Ovary (tissue), 9 donors: Measurements from ENCODE around the gene ZKSCAN5. TPM values are rescaled to one million over a fixed set of nuclear protein-coding genes. Genes with fewer than 3 reads are reported as not detected.

ENCODE experiments used
- DNase-seq, 5 donors: peaks; one replicate each; pipeline ENCODE4 v3.0.0-alpha.2; 2019 to 2020
- H3K27ac ChIP-seq, 2 donors: fragments of 200-600 bp; one replicate each; pipeline versions ENCODE4 v1.5.1 to v1.8.0; 2019 to 2022
- H3K27me3 ChIP-seq: fragments of 200-600 bp; one replicate; pipeline ENCODE4 v1.8.0; 2022
- H3K36me3 ChIP-seq: fragments of 200-600 bp; sonication (generic); one replicate; pipeline ENCODE4 v1.5.1; 2019
- H3K4me1 ChIP-seq: one replicate; pipeline ENCODE4 v1.8.1; 2013; ENCODE audit warnings: mild to moderate bottlenecking, moderate library complexity; ENCODE audit not compliant: insufficient read depth
- H3K4me3 ChIP-seq: fragments of 200-600 bp; sonication (generic); one replicate; pipeline ENCODE4 v1.5.1; 2017
- H3K9me3 ChIP-seq, 2 donors: fragments of 200-600 bp in 1 of 2; sonication (generic) in 1 of 2; one replicate each; pipeline versions ENCODE4 v1.5.1 to v1.8.1; 2013 to 2019; ENCODE audit warnings: mild to moderate bottlenecking in 1 of 2, moderate library complexity in 1 of 2
- EP300 ChIP-seq: sonication (generic); formaldehyde crosslinking; IDR thresholded peaks from one replicate; pipeline ENCODE4 v1.6.1; 2017; ENCODE audit warnings: antibody characterized with exemption
- POLR2A ChIP-seq: fragments of 450-650 bp; IDR thresholded peaks from one replicate; pipeline ENCODE4 v1.6.1; 2017; ENCODE audit warnings: antibody characterized with exemption, mild to moderate bottlenecking, moderate library complexity
- WGBS, 3 donors: extraction: QIAGEN DNeasy Blood & Tissue Kit in 1 of 3; methylation state at CpG; one replicate each; pipeline versions ENCODE4 v1.1.5 to v1.1.7; 2013 to 2017; 5-methylcytosine and 5-hydroxymethylcytosine counted together
- intact Hi-C, 4 donors: fragments of 100-400 bp; cut with DNase I; formaldehyde crosslinking; loops; one replicate each; pipeline versions ENCODE4 v1.11.0 to v1.15.1; 2022 to 2023
- polyA plus RNA-seq, 2 donors: library from polyadenylated mRNA; stranded (reverse); fragments of 200-250 nt in 1 of 2; fragments of 350-450 nt in 1 of 2; fragmentation: Illumina TruSeq in 1 of 2; extraction: RNeasy Lipid Tissue Mini Kit (QIAGEN cat#74804) in 1 of 2; gene quantifications; one replicate each; pipeline ENCODE4 v1.2.3, GENCODE V29; 2013 to 2014
- total RNA-seq, 7 donors: library from RNA; depleted of rRNA in 2 of 7; stranded (reverse); fragments of >200 nt in 2 of 7; fragmentation: NEBNext Ultra II Directional in 3 of 7; extraction: Animal tissue kit (Norgen Biotek cat#: 25700) in 3 of 7; gene quantifications; one replicate each; pipeline versions ENCODE4 v1.1.0 to v1.2.4, GENCODE V29; 2016 to 2023
- TF ChIP-seq, protein P1 (sequence below), 3 donors: fragments of 450-650 bp in 2 of 3; fragments of 200-600 bp in 1 of 3; IDR thresholded peaks; one replicate each; pipeline versions ENCODE4 v1.5.1 to v1.8.0; 2016 to 2022; ENCODE audit warnings: antibody characterized with exemption in 3 of 3, mild to moderate bottlenecking in 1 of 3
- donor health status: DM: no; HTN: no; CAD: no; lungs with moderate emphysema.
- donor health status: DM: no; HTN: no; CAD: no.
- donor health status: Bipolar disorder and iron deficiency.
- donor health status: DM: yes; HTN: yes; CAD: no.
- donor health status: DM: no; HTN: no; CAD: no.
- donor health status: DM: yes; HTN: yes; CAD: no.

ZKSCAN5 gene
- total and polyA plus RNA-seq, 9 donors: 5.2 to 12.1 (median 8.6) TPM

DNA sequence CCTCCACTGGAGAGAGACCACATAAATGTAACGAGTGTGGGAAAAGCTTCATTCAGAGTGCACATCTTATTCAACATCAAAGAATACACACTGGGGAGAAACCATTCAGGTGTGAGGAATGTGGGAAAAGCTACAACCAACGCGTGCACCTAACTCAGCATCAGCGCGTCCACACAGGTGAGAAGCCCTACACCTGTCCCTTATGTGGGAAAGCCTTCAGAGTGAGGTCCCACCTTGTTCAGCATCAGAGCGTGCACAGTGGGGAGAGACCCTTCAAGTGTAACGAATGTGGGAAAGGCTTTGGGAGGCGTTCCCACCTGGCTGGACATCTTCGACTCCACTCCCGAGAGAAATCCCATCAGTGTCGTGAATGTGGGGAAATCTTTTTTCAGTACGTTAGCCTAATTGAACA, 26.9 kb downstream of the ZKSCAN5 start:
- 98 to 99% (median 99%) methylated on average over 12 of the region's 12 CpGs for WGBS, 3 donors
- Histone ChIP-seq H3K27me3 (no peaks in the 10 kb centered on the region), H3K4me1 (no peaks in the 10 kb centered on the region), H3K4me3 (no peak overlapping the region), H3K27ac (no peak overlapping the region), H3K36me3 (no peaks in the 10 kb centered on the region), H3K9me3 (peaks cover 0 to 43% of the 10 kb centered on the region in 2 donors)
- peak in 1 of 5 donors; percentile 11 for DNase-seq
- intact Hi-C loops: no loop called here
- TF ChIP-seq, protein P1, sequence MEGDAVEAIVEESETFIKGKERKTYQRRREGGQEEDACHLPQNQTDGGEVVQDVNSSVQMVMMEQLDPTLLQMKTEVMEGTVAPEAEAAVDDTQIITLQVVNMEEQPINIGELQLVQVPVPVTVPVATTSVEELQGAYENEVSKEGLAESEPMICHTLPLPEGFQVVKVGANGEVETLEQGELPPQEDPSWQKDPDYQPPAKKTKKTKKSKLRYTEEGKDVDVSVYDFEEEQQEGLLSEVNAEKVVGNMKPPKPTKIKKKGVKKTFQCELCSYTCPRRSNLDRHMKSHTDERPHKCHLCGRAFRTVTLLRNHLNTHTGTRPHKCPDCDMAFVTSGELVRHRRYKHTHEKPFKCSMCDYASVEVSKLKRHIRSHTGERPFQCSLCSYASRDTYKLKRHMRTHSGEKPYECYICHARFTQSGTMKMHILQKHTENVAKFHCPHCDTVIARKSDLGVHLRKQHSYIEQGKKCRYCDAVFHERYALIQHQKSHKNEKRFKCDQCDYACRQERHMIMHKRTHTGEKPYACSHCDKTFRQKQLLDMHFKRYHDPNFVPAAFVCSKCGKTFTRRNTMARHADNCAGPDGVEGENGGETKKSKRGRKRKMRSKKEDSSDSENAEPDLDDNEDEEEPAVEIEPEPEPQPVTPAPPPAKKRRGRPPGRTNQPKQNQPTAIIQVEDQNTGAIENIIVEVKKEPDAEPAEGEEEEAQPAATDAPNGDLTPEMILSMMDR (IDR thresholded peaks at IDR 0.05): no peak
- TF ChIP-seq POLR2A (no peak), EP300 (no peak)

DNA sequence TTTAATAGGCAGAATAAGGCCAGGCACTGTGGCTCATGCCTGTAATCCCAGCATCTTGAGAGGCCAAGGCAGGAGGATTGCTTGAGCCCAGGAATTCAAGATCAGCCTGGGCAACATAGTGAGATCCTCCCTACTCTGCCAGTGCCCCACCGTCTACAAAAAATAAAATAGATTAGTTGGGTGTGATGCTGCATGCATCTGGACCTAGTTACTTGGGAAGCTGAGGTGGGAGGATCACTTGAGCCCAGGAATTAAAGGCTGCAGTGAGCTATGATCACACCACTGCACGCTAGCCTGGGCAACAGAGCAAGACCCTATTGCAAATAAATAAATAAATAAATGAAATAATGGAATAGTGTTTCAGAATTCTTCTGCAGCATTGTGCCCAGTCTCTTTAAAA, 31.2 kb downstream of the ZKSCAN5 start:
- TF ChIP-seq, protein P1 (IDR thresholded peaks at IDR 0.05): no peak
- TF ChIP-seq POLR2A (no peak), EP300 (no peak)
- Histone ChIP-seq H3K27ac (no peak overlapping the region), H3K4me1 (no peaks in the 10 kb centered on the region), H3K9me3 (peaks cover 0 to 24% of the 10 kb centered on the region in 2 donors), H3K4me3 (no peak overlapping the region), H3K27me3 (no peaks in the 10 kb centered on the region), H3K36me3 (no peaks in the 10 kb centered on the region)
- intact Hi-C loops: no loop called here
- DNase-seq: no peak
- WGBS, 3 donors: 94 to 96% (median 96%) methylated on average over 2 of the region's 2 CpGs

DNA sequence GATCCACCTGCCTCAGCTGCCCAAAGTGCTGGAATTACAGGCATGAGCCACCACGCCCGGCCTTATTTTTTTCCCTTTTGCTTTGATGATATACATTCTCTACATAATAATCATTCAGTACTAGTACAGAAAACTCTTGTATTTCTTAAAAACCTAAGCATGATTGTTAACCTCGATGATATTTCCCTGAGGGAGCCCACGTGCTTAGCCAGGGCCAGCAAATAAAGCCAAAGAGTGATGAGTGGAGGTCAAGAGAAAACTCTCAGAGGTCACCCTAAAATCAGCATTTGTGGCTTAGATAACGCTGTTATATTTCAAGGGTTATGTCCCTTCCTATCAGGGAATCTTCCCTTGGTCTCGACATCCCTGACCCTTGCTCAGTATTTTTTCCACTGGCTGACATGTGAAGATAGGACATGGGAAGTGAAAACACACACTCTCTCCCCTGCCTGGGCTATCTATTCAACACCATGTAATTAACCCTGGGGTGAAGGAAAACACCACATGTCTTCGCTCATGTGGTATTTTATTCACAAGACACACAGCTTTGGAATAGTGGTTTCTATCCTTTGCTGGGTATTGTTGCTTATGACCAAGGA, 34.9 kb downstream of the ZKSCAN5 start:
- Histone ChIP-seq H3K36me3 (no peaks in the 10 kb centered on the region), H3K9me3 (no peaks in the 10 kb centered on the region), H3K4me3 (no peak overlapping the region), H3K27ac (no peak overlapping the region), H3K27me3 (no peaks in the 10 kb centered on the region), H3K4me1 (no peaks in the 10 kb centered on the region)
- intact Hi-C loops: no loop called here
- 30 to 46% (median 41%) methylated on average over 7 of the region's 7 CpGs for WGBS, 3 donors
- TF ChIP-seq, protein P1 (IDR thresholded peaks at IDR 0.05): no peak
- TF ChIP-seq EP300 (no peak), POLR2A (no peak)
- no peak for DNase-seq

DNA sequence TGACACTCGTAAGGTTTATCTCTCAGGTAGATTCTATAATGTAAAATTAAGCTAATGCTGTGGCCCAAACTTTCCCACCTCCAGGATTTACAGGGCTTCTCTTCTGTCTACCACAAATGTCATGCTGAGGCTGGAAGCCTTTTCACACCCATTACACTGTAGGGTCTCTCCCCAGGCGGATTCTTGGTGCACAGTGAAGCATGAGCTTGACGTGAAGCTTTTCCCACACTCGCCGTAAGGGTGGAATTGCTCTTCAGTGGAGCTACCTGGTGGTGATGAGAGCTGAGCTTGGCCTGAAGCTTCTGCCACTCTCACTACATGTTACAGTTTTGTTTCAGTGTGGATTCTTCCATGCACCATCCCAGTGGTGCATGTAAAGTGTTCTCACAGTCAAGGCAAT, 36.1 kb downstream of the ZKSCAN5 start:
- H3K36me3 ChIP-seq: no peaks in the 10 kb centered on the region
- intact Hi-C loops: no loop called here
- H3K27me3 ChIP-seq: no peaks in the 10 kb centered on the region
- DNase-seq: no peak
- no peak overlapping the region for H3K4me3 ChIP-seq
- WGBS, 3 donors: 90 to 96% (median 95%) methylated on average over 5 of the region's 5 CpGs
- no peaks in the 10 kb centered on the region for H3K4me1 ChIP-seq
- no peaks in the 10 kb centered on the region for H3K9me3 ChIP-seq
- no peak overlapping the region for H3K27ac ChIP-seq
- TF ChIP-seq, protein P1 (IDR thresholded peaks at IDR 0.05): no peak
- no peak for TF ChIP-seq POLR2A
- no peak for TF ChIP-seq EP300
